H1 (cell line): ENCODE data around the gene NANOGP8. TPM values are rescaled to one million over a fixed set of nuclear protein-coding genes. Genes with fewer than 3 reads are reported as not detected.

Experiments
- CTCF ChIA-PET: fragments of 300-600 bp; sonication (Branson Sonifier 250); formaldehyde crosslinking; loops from one replicate; lab custom pipeline; 2021; ENCODE audit not compliant: partially characterized antibody; lab: Charles Lee
- POLR2A ChIA-PET: fragments of 300-600 bp; sonication (Branson Sonifier 250); formaldehyde crosslinking; loops from one replicate; lab custom pipeline; 2021; ENCODE audit warnings: inconsistent platforms; ENCODE audit not compliant: partially characterized antibody; lab: Charles Lee
- DNase-seq, 2 experiments: peaks; one replicate each; pipeline versions ENCODE4 v3.0.0 to v3.0.0-alpha.2; 2010 to 2022; ENCODE audit warnings: low spot score in 2 of 2, low read depth in 1 of 2, mixed read lengths in 1 of 2
- FAIRE-seq: peaks from 2 replicates; lab custom pipeline; 2011; peaks lifted over from hg19 to GRCh38; lab: Jason Lieb, UNC
- H2AFZ ChIP-seq: 2 replicates; pipeline ENCODE4 v1.8.1; 2012; ENCODE audit warnings: low read length, inconsistent platforms
- H2AK5ac ChIP-seq: 2 replicates; pipeline ENCODE4 v1.6.1; 2013; ENCODE audit warnings: low read depth, low read length
- H2BK120ac ChIP-seq: replicated peaks from 2 replicates; pipeline ENCODE3; 2013; ENCODE audit warnings: low read depth, low read length, inconsistent platforms
- H2BK12ac ChIP-seq: 2 replicates; pipeline ENCODE4 v1.6.1; 2013; ENCODE audit warnings: low read depth, low read length
- H2BK15ac ChIP-seq: 2 replicates; pipeline ENCODE4 v1.6.1; 2013; ENCODE audit warnings: low read length
- H2BK20ac ChIP-seq: 2 replicates; pipeline ENCODE4 v1.6.1; 2013; ENCODE audit warnings: low read length
- H2BK5ac ChIP-seq: 2 replicates; pipeline ENCODE4 v1.6.1; 2013; ENCODE audit warnings: low read depth, low read length
- H3K14ac ChIP-seq: 2 replicates; pipeline ENCODE4 v1.6.1; 2013; ENCODE audit warnings: inconsistent platforms; ENCODE audit not compliant: insufficient read length
- H3K18ac ChIP-seq: 2 replicates; pipeline ENCODE4 v1.6.1; 2013; ENCODE audit warnings: low read length; ENCODE audit errors: extremely low read depth
- H3K23ac ChIP-seq: 2 replicates; pipeline ENCODE4 v1.6.1; 2013; ENCODE audit warnings: inconsistent platforms; ENCODE audit not compliant: insufficient read length
- H3K23me2 ChIP-seq: 2 replicates; pipeline ENCODE4 v1.6.1; 2013; ENCODE audit warnings: low read depth, low read length
- H3K27ac ChIP-seq: 2 replicates; pipeline ENCODE4 v1.6.1; 2011; ENCODE audit warnings: low read depth, low read length, inconsistent platforms
- H3K27me3 ChIP-seq, 4 experiments: replicated peaks in 1 of 4; 1 replicate in 1 of 4; 2 replicates in 3 of 4; pipeline versions ENCODE4 v1.6.1 to v1.8.1; 2011 to 2013; ENCODE audit warnings: low read length in 3 of 4, mild to moderate bottlenecking in 3 of 4, inconsistent platforms in 2 of 4, mixed read lengths in 2 of 4, moderate library complexity in 1 of 4; ENCODE audit not compliant: control insufficient read depth in 3 of 4, insufficient read depth in 3 of 4; ENCODE audit errors: extremely low read depth in 1 of 4
- H3K36me3 ChIP-seq, 4 experiments: 2 replicates each; pipeline versions ENCODE4 v1.6.1 to v1.8.1; 2011 to 2013; ENCODE audit warnings: mild to moderate bottlenecking in 4 of 4, low read length in 3 of 4, moderate library complexity in 2 of 4, control low read depth in 1 of 4, inconsistent platforms in 1 of 4; ENCODE audit not compliant: insufficient read depth in 4 of 4, control insufficient read depth in 2 of 4
- H3K4ac ChIP-seq: replicated peaks from 2 replicates; pipeline ENCODE3; 2013; ENCODE audit warnings: low read length, low read depth, mixed read lengths, inconsistent platforms; ENCODE audit not compliant: insufficient read length
- H3K4me1 ChIP-seq, 4 experiments: replicated peaks in 1 of 4; 1 replicate in 1 of 4; 2 replicates in 3 of 4; pipeline versions ENCODE4 v1.6.1 to v1.8.1; 2011 to 2013; ENCODE audit warnings: low read length in 3 of 4, inconsistent platforms in 2 of 4, mixed read lengths in 1 of 4; ENCODE audit not compliant: insufficient read depth in 4 of 4, control insufficient read depth in 3 of 4
- H3K4me2 ChIP-seq, 2 experiments: 2 replicates each; pipeline versions ENCODE4 v1.6.1 to v1.8.1; 2011 to 2013; ENCODE audit warnings: low read depth in 2 of 2, low read length in 2 of 2, control low read depth in 1 of 2, inconsistent platforms in 1 of 2, mild to moderate bottlenecking in 1 of 2; ENCODE audit not compliant: insufficient read depth in 1 of 2
- H3K4me3 ChIP-seq, 4 experiments: fragments of 200-600, 300-600 bp in 1 of 4; sonication (generic), shearing (Covaris generic), sonication (Bioruptor Twin) in 1 of 4; 2 replicates each; pipeline versions ENCODE4 v1.5.1 to v1.8.1; 2011 to 2016; ENCODE audit warnings: low read length in 4 of 4, low read depth in 3 of 4, control low read depth in 2 of 4, inconsistent platforms in 2 of 4, mild to moderate bottlenecking in 2 of 4, mixed read lengths in 1 of 4, moderate library complexity in 1 of 4; ENCODE audit not compliant: insufficient read depth in 2 of 4; ENCODE audit errors: extremely low read depth in 1 of 4
- H3K56ac ChIP-seq: replicated peaks from 2 replicates; pipeline ENCODE3; 2013; ENCODE audit warnings: low read depth, mild to moderate bottlenecking, mixed read lengths, low read length, inconsistent platforms; ENCODE audit not compliant: insufficient read length
- H3K79me1 ChIP-seq: 2 replicates; pipeline ENCODE4 v1.6.1; 2013; ENCODE audit warnings: low read depth, low read length, control low read depth
- H3K79me2 ChIP-seq, 2 experiments: 2 replicates each; pipeline versions ENCODE4 v1.6.1 to v1.8.1; 2012 to 2013; ENCODE audit warnings: low read length in 2 of 2, mild to moderate bottlenecking in 2 of 2, inconsistent platforms in 1 of 2; ENCODE audit not compliant: insufficient read depth in 2 of 2, control insufficient read depth in 1 of 2
- H3K9ac ChIP-seq, 4 experiments: replicated peaks in 1 of 4; 1 replicate in 1 of 4; 2 replicates in 3 of 4; pipeline versions ENCODE4 v1.6.1 to v1.8.1; 2011 to 2013; ENCODE audit warnings: low read depth in 3 of 4, low read length in 3 of 4, control low read depth in 2 of 4, mild to moderate bottlenecking in 2 of 4, moderate library complexity in 2 of 4, inconsistent platforms in 1 of 4; ENCODE audit errors: extremely low read depth in 1 of 4
- H3K9me3 ChIP-seq, 2 experiments: 2 replicates each; pipeline versions ENCODE4 v1.6.1 to v1.8.1; 2012 to 2013; ENCODE audit warnings: mild to moderate bottlenecking in 2 of 2, moderate library complexity in 2 of 2, control low read depth in 1 of 2, inconsistent platforms in 1 of 2, low read depth in 1 of 2, low read length in 1 of 2, mixed read lengths in 1 of 2; ENCODE audit not compliant: insufficient read depth in 2 of 2
- H4K20me1 ChIP-seq, 2 experiments: replicated peaks in 1 of 2; 2 replicates each; pipeline versions ENCODE3 to v1.8.1; 2011 to 2013; ENCODE audit warnings: inconsistent platforms in 2 of 2, low read length in 2 of 2, mild to moderate bottlenecking in 1 of 2; ENCODE audit not compliant: insufficient read depth in 2 of 2, control insufficient read depth in 1 of 2
- H4K5ac ChIP-seq: 2 replicates; pipeline ENCODE4 v1.6.1; 2013; ENCODE audit warnings: low read length, low read depth, mixed read lengths, inconsistent platforms; ENCODE audit not compliant: insufficient read length
- H4K8ac ChIP-seq: 2 replicates; pipeline ENCODE4 v1.8.0; 2013; ENCODE audit warnings: mild to moderate bottlenecking, moderate library complexity, low read length, inconsistent platforms; ENCODE audit not compliant: insufficient read depth; ENCODE audit errors: extremely low read depth
- H4K91ac ChIP-seq: replicated peaks from 2 replicates; pipeline ENCODE3; 2013; ENCODE audit warnings: low read length, mixed read lengths, inconsistent platforms; ENCODE audit not compliant: insufficient read length
- RAD21 ChIP-seq, 2 experiments: IDR thresholded peaks in 1 of 2; conservative IDR thresholded peaks in 1 of 2; 2 replicates each; pipeline ENCODE4 v1.6.1; 2011; ENCODE audit warnings: low read depth in 2 of 2, low read length in 2 of 2, improper control_type of control experiment in 1 of 2, inconsistent platforms in 1 of 2, mild to moderate bottlenecking in 1 of 2, moderate library complexity in 1 of 2
- ZNF274 ChIP-seq: IDR thresholded peaks from 2 replicates; pipeline ENCODE4 v1.7.0; 2012; ENCODE audit warnings: low read length, borderline replicate concordance; ENCODE audit errors: extremely low read depth
- WGBS, 2 experiments: shearing (Covaris generic) in 1 of 2; methylation state at CpG; one replicate each; pipeline versions ENCODE4 v1.1.6 to v1.1.7; 2013 to 2015; ENCODE audit warnings: low lambda C conversion rate in 2 of 2, mixed read lengths in 2 of 2, inconsistent platforms in 1 of 2, low coverage in 1 of 2, missing lambda C conversion rate in 1 of 2; ENCODE audit not compliant: insufficient replicate concordance in 2 of 2, insufficient coverage in 1 of 2, insufficient read length in 1 of 2; ENCODE audit errors: extremely low coverage in 1 of 2, missing lambda C conversion rate in 1 of 2; 5-methylcytosine and 5-hydroxymethylcytosine counted together
- polyA plus RNA-seq, 7 experiments: library from polyadenylated mRNA; depleted of rRNA in 3 of 7; stranded (reverse) in 5 of 7; unstranded in 2 of 7; fragments of >200 nt in 5 of 7; fragments of 200-250 nt in 2 of 7; gene quantifications; 1 replicate in 5 of 7; 2 replicates in 1 of 7; 4 replicates in 1 of 7; pipeline versions ENCODE4 v1.2.1 to v1.2.3, GENCODE V29; 2011 to 2013; ENCODE audit warnings: missing spikeins in 2 of 7, mixed read lengths in 2 of 7
- total RNA-seq: library from RNA; stranded (reverse); fragmentation: NEBNext Ultra II Directional; extraction: Animal tissue kit (Norgen Biotek cat#: 25700); gene quantifications from 2 replicates; pipeline ENCODE4 v1.2.1, GENCODE V29; 2021

NANOGP8 gene
- total and polyA plus RNA-seq, 2 of the 8 experiments (the other 6 are each of a cell fraction or from before 2014, with no cell fraction given) = 23.3 to 40.6 TPM

- no peak overlapping the region for H3K4ac ChIP-seq
- no peak overlapping the region for H3K14ac ChIP-seq
- H4K91ac ChIP-seq = no peak overlapping the region
- H4K8ac ChIP-seq = no peak overlapping the region
- no peak overlapping the region for H3K4me2 ChIP-seq
- no peak overlapping the region for H3K9ac ChIP-seq
- no peak overlapping the region for H4K5ac ChIP-seq
- DNase-seq = no peak
- H3K9me3 ChIP-seq = no peaks in the 10 kb centered on the region
- H2BK5ac ChIP-seq = no peak overlapping the region
- no peak overlapping the region for H2AK5ac ChIP-seq
- ChIA-PET CTCF (no interaction called here), POLR2A (no interaction called here)
- no peaks in the 10 kb centered on the region for H3K36me3 ChIP-seq
- no peaks in the 10 kb centered on the region for H3K27me3 ChIP-seq
- no peak overlapping the region for H3K23ac ChIP-seq
- no peak overlapping the region for H3K4me3 ChIP-seq
- peaks cover 0 to 4% (median 0%) of the 10 kb centered on the region in 4 experiments; a peak in 2 of 7 replicates for H3K4me1 ChIP-seq
- H3K79me1 ChIP-seq = no peaks in the 10 kb centered on the region
- no peak overlapping the region for H3K18ac ChIP-seq
- H2BK15ac ChIP-seq = no peak overlapping the region
- no peak overlapping the region for H2BK120ac ChIP-seq
- FAIRE-seq = no peak
- WGBS, 2 experiments = 55% methylated on average over 6 of the region's 6 CpGs; no CpG with 5 or more reads in 1 of the 2 experiments
- no peak overlapping the region for H2BK12ac ChIP-seq
- no peaks in the 10 kb centered on the region for H3K23me2 ChIP-seq
- H3K27ac ChIP-seq = no peak overlapping the region
- no peaks in the 10 kb centered on the region for H3K79me2 ChIP-seq
- TF ChIP-seq RAD21 (IDR thresholded peaks at IDR 0.05 in 1 of 2, conservative IDR thresholded peaks at IDR 0.05 in 1 of 2; ENCODE audit: low read depth in 2 of 2, low read length in 2 of 2) (no peak), ZNF274 (no peak)
- H2BK20ac ChIP-seq = no peak overlapping the region
- H3K56ac ChIP-seq = no peak overlapping the region
- H2AFZ ChIP-seq = no peak overlapping the region
- no peaks in the 10 kb centered on the region for H4K20me1 ChIP-seq
These were observed 46.3 kb downstream of the NANOGP8 start for GRCh38 chr15:35038626-35039451.
